ENCODE results near the gene SEMA5A. TPM values are rescaled to one million over a fixed set of nuclear protein-coding genes. Genes with fewer than 3 reads are reported as not detected.

The SEMA5A gene
- polyA plus RNA-seq, 3 donors: not detected

- Mint-ChIP-seq H3K27ac (no peak overlapping the region), H3K9me3 (peaks cover 0 to 3% (median 0%) of the 10 kb centered on the region in 7 donors), H3K4me1 (no peaks in the 10 kb centered on the region), H3K4me3 (no peak overlapping the region), H3K27me3 (ENCODE audit: low read depth in 3 of 3) (peaks cover 0 to 3% (median 1%) of the 10 kb centered on the region in 3 donors), H3K36me3 (no peaks in the 10 kb centered on the region)
- no peaks in the 10 kb centered on the region for H3K4me1 ChIP-seq (ENCODE audit: control insufficient read depth in 1 of 2, insufficient read depth in 2 of 2, low read length in 2 of 2)
- WGBS (ENCODE audit: insufficient coverage): 100% methylated on average over 2 of the region's 2 CpGs
- H3K79me2 ChIP-seq (ENCODE audit: insufficient read depth, low read length): no peaks in the 10 kb centered on the region
- no peaks in the 10 kb centered on the region for H4K20me1 ChIP-seq (ENCODE audit: insufficient read depth, low read length)
- no peaks in the 10 kb centered on the region for H3K9me3 ChIP-seq (replicated peaks in 1 of 2; ENCODE audit: control insufficient read depth in 1 of 2, insufficient read depth in 1 of 2, low read length in 2 of 2)
- no peak overlapping the region for H2AFZ ChIP-seq (ENCODE audit: insufficient read depth, low read depth, low read length, poor library complexity, severe bottlenecking)
- H3K4me3 ChIP-seq (replicated peaks in 1 of 3; ENCODE audit: low read depth in 2 of 3, low read length in 3 of 3): no peak overlapping the region
- TF ChIP-seq CTCF (IDR thresholded peaks at IDR 0.05): no peak
- H3K27me3 ChIP-seq (ENCODE audit: control insufficient read depth in 2 of 2, insufficient read depth in 2 of 2, low read length in 2 of 2): no peaks in the 10 kb centered on the region
- intact Hi-C loops (cut with micrococcal nuclease): no loop called here
- no peak overlapping the region for H3K4me2 ChIP-seq (replicated peaks; ENCODE audit: extremely low read depth, low read length, poor library complexity, severe bottlenecking)
- H3K36me3 ChIP-seq (replicated peaks in 1 of 2; ENCODE audit: control insufficient read depth in 1 of 2, insufficient read depth in 2 of 2, low read length in 2 of 2): no peaks in the 10 kb centered on the region
- no peak for DNase-seq
- H3K27ac ChIP-seq (ENCODE audit: low read depth in 1 of 2, low read length in 2 of 2): no peak overlapping the region
- H3K9ac ChIP-seq (ENCODE audit: insufficient read depth, low read length, poor library complexity, severe bottlenecking): no peak overlapping the region
These were observed 36.5 kb upstream of the SEMA5A start for GRCh38 chr5:9582406-9582805.

GRCh38 chr5:9573796-9574195 lies 27.9 kb upstream of the SEMA5A start:
- H3K36me3 ChIP-seq (replicated peaks in 1 of 2; ENCODE audit: control insufficient read depth in 1 of 2, insufficient read depth in 2 of 2, low read length in 2 of 2): no peaks in the 10 kb centered on the region
- no peak for DNase-seq
- no peaks in the 10 kb centered on the region for H3K79me2 ChIP-seq (ENCODE audit: insufficient read depth, low read length)
- no peak for TF ChIP-seq CTCF (IDR thresholded peaks at IDR 0.05)
- Mint-ChIP-seq H3K27ac (no peak overlapping the region), H3K9me3 (peaks cover 0 to 16% (median 2%) of the 10 kb centered on the region in 7 donors), H3K27me3 (ENCODE audit: low read depth in 3 of 3) (peaks cover 0 to 2% (median 1%) of the 10 kb centered on the region in 3 donors), H3K4me1 (no peaks in the 10 kb centered on the region), H3K36me3 (no peaks in the 10 kb centered on the region), H3K4me3 (no peak overlapping the region)
- no CpG with 5 or more reads among the region's 6 CpGs for WGBS (ENCODE audit: insufficient coverage)
- no peaks in the 10 kb centered on the region for H3K4me1 ChIP-seq (ENCODE audit: control insufficient read depth in 1 of 2, insufficient read depth in 2 of 2, low read length in 2 of 2)
- no peak overlapping the region for H3K4me2 ChIP-seq (replicated peaks; ENCODE audit: extremely low read depth, low read length, poor library complexity, severe bottlenecking)
- no peaks in the 10 kb centered on the region for H4K20me1 ChIP-seq (ENCODE audit: insufficient read depth, low read length)
- intact Hi-C loops (cut with micrococcal nuclease): no loop called here
- H3K27ac ChIP-seq (ENCODE audit: low read depth in 1 of 2, low read length in 2 of 2): no peak overlapping the region
- no peak overlapping the region for H3K4me3 ChIP-seq (replicated peaks in 1 of 3; ENCODE audit: low read depth in 2 of 3, low read length in 3 of 3)
- no peaks in the 10 kb centered on the region for H3K27me3 ChIP-seq (ENCODE audit: control insufficient read depth in 2 of 2, insufficient read depth in 2 of 2, low read length in 2 of 2)
- H2AFZ ChIP-seq (ENCODE audit: insufficient read depth, low read depth, low read length, poor library complexity, severe bottlenecking): no peak overlapping the region
- no peaks in the 10 kb centered on the region for H3K9me3 ChIP-seq (replicated peaks in 1 of 2; ENCODE audit: control insufficient read depth in 1 of 2, insufficient read depth in 1 of 2, low read length in 2 of 2)
- no peak overlapping the region for H3K9ac ChIP-seq (ENCODE audit: insufficient read depth, low read length, poor library complexity, severe bottlenecking)
